T-helper 2 cell treated with Interferon-gamma antibody and Interleukin-4, amounts not matched to agents 100 ng/mL and 5 ng/mL, for 36 hours (primary cell): ENCODE measurements around the gene C1orf53. TPM values are rescaled to one million over a fixed set of nuclear protein-coding genes. Genes with fewer than 3 reads are reported as not detected.

Source experiments
- intact Hi-C: fragments of 100-400 bp; cut with micrococcal nuclease; formaldehyde crosslinking; loops from one replicate; pipeline ENCODE4 v1.15.1; 2023
- total RNA-seq: library from RNA; stranded (reverse); gene quantifications from 2 replicates; pipeline ENCODE4 v1.2.3, GENCODE V29; 2022

The C1orf53 gene
- total RNA-seq, 1 donor from 2014 or later, result 1.3 TPM

- intact Hi-C loops, result no loop called here
Observed at GRCh38 chr1:197954718-197955418, 52.4 kb downstream of the C1orf53 start.

GRCh38 chr1:197955486-197956394 is 53.3 kb downstream of the C1orf53 start:
- intact Hi-C loops, result no loop called here

Other genes with a start within 250 kb of the C1orf53 start
- gene DENND1B, start 127.2 kb upstream of the C1orf53 start, total RNA-seq, result 55.4 and 55.9 TPM in 2 replicates
- 0.07 and 0.09 TPM in 2 replicates for gene LHX9, start 14.7 kb downstream of the C1orf53 start, total RNA-seq